Duodenal mucosa (tissue), 2 donors: ENCODE measurements around the gene CRYZL1.

Source experiments
- H3K27ac ChIP-seq: one replicate; pipeline ENCODE4 v1.7.0; 2013; ENCODE audit warnings: low read depth, low read length
- H3K27me3 ChIP-seq, 2 donors: one replicate each; pipeline ENCODE4 v1.7.0; 2013; ENCODE audit warnings: low read length in 2 of 2, control low read depth in 1 of 2; ENCODE audit not compliant: insufficient read depth in 2 of 2, control insufficient read depth in 1 of 2
- H3K36me3 ChIP-seq, 2 donors: one replicate each; pipeline ENCODE4 v1.7.0; 2013; ENCODE audit warnings: low read length in 2 of 2, control low read depth in 1 of 2; ENCODE audit not compliant: insufficient read depth in 2 of 2, control insufficient read depth in 1 of 2
- H3K4me1 ChIP-seq, 2 donors: one replicate each; pipeline ENCODE4 v1.7.0; 2013; ENCODE audit warnings: low read length in 2 of 2, control low read depth in 1 of 2; ENCODE audit not compliant: insufficient read depth in 2 of 2, control insufficient read depth in 1 of 2
- H3K4me3 ChIP-seq, 2 donors: one replicate each; pipeline ENCODE4 v1.7.0; 2013; ENCODE audit warnings: low read length in 2 of 2, low read depth in 1 of 2
- H3K9ac ChIP-seq, 2 donors: one replicate each; pipeline ENCODE4 v1.7.0; 2013; ENCODE audit warnings: low read length in 2 of 2, low read depth in 1 of 2
- H3K9me3 ChIP-seq, 2 donors: one replicate each; pipeline ENCODE4 v1.7.0; 2013; ENCODE audit warnings: low read length in 2 of 2, control low read depth in 1 of 2; ENCODE audit not compliant: control insufficient read depth in 1 of 2

Gene CRYZL1

DNA sequence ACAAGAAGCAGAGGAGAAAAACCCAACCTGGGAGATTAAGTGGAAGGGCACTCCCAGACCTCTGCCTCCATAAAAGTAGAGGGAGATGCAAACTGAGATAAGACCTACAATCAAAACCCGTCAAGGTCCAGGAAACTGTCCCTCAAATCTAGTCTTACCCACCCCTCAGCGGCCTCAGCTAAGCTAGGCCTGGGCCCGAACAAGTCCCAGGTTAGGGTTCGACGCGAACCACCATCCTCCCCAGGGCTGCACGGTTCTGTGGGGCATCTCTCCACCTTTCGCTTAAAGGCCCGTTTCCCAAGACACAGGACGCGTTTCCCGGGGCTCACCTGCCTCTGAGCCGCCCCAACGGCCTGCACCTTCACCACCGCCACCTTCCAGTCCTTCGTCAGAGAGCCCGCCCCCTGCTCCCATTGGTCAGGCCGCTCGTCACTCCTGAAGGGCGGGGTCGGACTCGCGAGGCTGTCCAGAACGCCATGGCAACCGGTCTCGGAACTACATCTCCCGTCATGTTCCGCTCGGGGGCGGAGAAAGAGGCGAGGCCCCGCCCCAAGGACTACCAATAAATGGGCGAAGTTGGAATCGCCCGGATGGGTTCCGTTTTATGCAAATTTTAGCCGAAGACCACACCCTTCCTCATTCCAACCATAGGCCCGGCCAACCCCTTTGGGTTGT, at the start of gene CRYZL1:
Gene CRYZL1, minus strand, starts transcription at position 390 of the 675 bp plus-strand sequence. CDS start 10,190 bp downstream, outside the sequence.
- peak within 1 kb of the TSS; percentile 85 for H3K27ac ChIP-seq
- no peaks in the 10 kb centered on the region for H3K9me3 ChIP-seq
- H3K4me1 ChIP-seq, result peaks cover 22 to 26% of the 10 kb centered on the region in 2 donors

DNA sequence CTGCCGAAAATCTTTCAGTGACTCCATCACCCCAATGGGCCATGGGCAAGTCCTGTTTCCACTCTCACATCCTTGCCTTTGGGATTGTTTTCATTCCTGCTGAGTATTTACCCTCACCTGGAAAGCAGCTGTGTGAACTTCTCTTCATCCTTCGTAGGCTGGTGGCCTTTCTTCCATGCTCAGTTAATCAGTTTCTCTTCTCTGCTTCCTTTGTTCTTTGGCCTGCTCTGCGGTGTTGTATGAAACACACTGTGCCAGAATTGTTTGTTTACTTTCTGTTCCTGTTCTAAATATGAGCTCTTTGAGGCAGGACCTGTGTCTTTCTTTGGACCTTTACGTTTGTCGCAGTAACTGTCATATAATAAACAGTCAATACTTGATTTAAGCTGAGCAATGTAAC, 49.3 kb upstream of the CRYZL1 start:
- Histone ChIP-seq H3K36me3 (no peaks in the 10 kb centered on the region), H3K4me1 (peaks cover 0 to 3% of the 10 kb centered on the region in 2 donors), H3K27me3 (no peaks in the 10 kb centered on the region), H3K4me3 (no peak overlapping the region), H3K9me3 (no peaks in the 10 kb centered on the region), H3K9ac (no peak overlapping the region), H3K27ac (no peak overlapping the region)

More for the DNA sequence above, at the start of gene CRYZL1:
- Histone ChIP-seq H3K27me3 (no peaks in the 10 kb centered on the region), H3K36me3 (no peaks in the 10 kb centered on the region), H3K4me3 (peak within 1 kb of the TSS; percentile 90 to 98), H3K9ac (peak within 1 kb of the TSS; percentile 82 to 99)

DNA sequence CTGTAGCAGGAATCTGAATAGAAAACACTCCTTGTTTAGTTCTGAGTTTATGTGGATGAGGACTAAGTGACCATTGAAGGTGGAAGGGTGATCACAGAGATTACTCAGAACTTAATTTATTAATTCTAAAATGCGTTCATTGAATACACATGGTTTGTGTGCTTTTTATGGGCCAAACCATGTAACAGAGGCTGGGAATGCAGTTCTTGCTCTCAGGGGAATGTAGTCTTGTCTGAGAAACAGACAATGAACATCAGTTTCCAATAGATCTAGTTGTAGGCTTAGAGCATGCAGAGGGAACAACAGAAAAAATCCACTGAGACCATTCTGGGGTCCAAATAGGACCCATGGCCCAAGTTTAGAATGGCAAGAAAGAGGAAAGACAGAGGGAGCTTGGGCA, 46.8 kb upstream of the CRYZL1 start:
- no peaks in the 10 kb centered on the region for H3K9me3 ChIP-seq
- peaks cover 5 to 21% of the 10 kb centered on the region in 2 donors for H3K4me1 ChIP-seq
- no peaks in the 10 kb centered on the region for H3K27me3 ChIP-seq
- no peak overlapping the region for H3K27ac ChIP-seq
- no peaks in the 10 kb centered on the region for H3K36me3 ChIP-seq
- no peak overlapping the region for H3K9ac ChIP-seq
- H3K4me3 ChIP-seq, result no peak overlapping the region

DNA sequence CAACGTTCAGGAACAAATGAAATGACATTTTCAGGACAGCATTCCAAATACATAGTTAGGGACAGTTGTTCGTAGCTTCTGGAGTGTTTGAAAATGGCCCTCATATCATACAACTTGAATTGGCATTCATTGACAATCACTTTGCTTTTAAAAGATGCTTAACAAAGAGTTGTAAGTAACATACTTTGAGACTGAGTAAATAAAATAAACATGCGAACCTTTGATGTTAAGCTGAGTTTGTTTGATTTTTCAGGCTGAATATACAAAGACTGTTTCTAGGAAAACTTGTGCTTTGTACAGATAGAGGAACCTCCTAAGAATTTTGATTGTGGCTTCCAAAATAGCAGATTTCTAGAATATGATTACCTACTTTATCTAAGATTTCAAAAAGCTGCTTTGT, 46.1 kb upstream of the CRYZL1 start:
- Histone ChIP-seq H3K27me3 (no peaks in the 10 kb centered on the region), H3K4me3 (no peak overlapping the region), H3K27ac (no peak overlapping the region), H3K4me1 (peaks cover 5 to 21% of the 10 kb centered on the region in 2 donors), H3K9me3 (no peaks in the 10 kb centered on the region), H3K36me3 (no peaks in the 10 kb centered on the region), H3K9ac (no peak overlapping the region)

DNA sequence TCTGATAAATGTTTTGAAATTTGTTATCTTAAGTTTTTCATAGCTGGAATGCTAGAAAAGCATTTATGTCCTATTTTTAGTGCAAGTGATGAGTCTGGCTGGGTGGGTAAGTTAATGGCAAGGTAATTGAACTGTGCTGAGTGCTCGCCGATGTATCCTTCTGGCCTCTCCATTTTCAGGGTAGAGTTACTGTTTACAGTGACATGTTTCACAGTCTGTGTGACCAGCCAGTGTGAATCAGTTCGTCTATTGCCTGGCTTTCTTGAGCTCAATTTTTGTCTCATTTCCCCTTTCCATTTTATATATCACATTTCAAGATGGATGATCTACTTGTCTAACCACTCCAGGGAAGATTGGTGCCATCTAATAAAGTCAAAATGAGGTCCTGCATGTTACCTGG, 44.8 kb upstream of the CRYZL1 start:
- H3K9ac ChIP-seq, result no peak overlapping the region
- H3K27ac ChIP-seq, result no peak overlapping the region
- no peaks in the 10 kb centered on the region for H3K27me3 ChIP-seq
- no peaks in the 10 kb centered on the region for H3K36me3 ChIP-seq
- peaks cover 5 to 21% of the 10 kb centered on the region in 2 donors for H3K4me1 ChIP-seq
- no peak overlapping the region for H3K4me3 ChIP-seq
- no peaks in the 10 kb centered on the region for H3K9me3 ChIP-seq

DNA sequence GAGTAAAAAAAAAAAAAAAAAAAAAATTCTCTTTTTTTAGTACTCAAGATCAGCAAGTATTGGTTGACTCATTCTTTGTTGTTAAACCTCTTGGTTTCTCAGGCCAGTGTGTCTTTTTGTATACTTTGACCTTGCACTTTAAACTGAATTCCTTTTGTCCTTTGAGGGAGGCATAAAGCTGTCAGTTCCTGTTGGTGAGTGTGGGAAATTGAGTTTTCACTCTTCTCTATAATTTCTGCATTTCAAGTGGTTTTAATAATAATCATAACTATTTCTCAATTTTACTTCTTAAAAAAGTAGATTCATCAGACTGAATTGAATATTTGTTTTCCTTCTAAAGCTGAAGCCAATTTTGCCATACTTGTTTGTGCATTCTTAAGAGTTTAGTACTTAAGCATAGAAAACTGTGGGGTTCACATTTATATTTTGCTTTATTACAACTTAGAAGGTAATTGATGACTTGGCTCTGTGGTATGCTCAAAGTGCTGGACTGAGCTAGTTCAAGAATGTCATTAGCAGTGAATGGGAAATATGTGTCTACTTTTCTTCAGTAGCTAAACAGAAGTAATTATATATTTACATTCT, 44.2 kb upstream of the CRYZL1 start:
- H3K4me1 ChIP-seq, result peaks cover 5 to 21% of the 10 kb centered on the region in 2 donors
- no peak overlapping the region for H3K27ac ChIP-seq
- H3K9me3 ChIP-seq, result no peaks in the 10 kb centered on the region
- H3K4me3 ChIP-seq, result no peak overlapping the region
- H3K36me3 ChIP-seq, result no peaks in the 10 kb centered on the region
- H3K9ac ChIP-seq, result no peak overlapping the region
- H3K27me3 ChIP-seq, result no peaks in the 10 kb centered on the region

GRCh38 chr21:33684923-33685560, 43.5 kb upstream of the CRYZL1 start:
- Histone ChIP-seq H3K27ac (no peak overlapping the region), H3K4me1 (peaks cover 5 to 21% of the 10 kb centered on the region in 2 donors), H3K27me3 (no peaks in the 10 kb centered on the region), H3K4me3 (no peak overlapping the region), H3K9me3 (no peaks in the 10 kb centered on the region), H3K36me3 (no peaks in the 10 kb centered on the region), H3K9ac (no peak overlapping the region)

GRCh38 chr21:33684068-33684467, 42.5 kb upstream of the CRYZL1 start:
- no peaks in the 10 kb centered on the region for H3K36me3 ChIP-seq
- no peak overlapping the region for H3K27ac ChIP-seq
- no peak overlapping the region for H3K4me3 ChIP-seq
- H3K9ac ChIP-seq, result no peak overlapping the region
- peaks cover 5 to 21% of the 10 kb centered on the region in 2 donors for H3K4me1 ChIP-seq
- no peaks in the 10 kb centered on the region for H3K27me3 ChIP-seq
- no peaks in the 10 kb centered on the region for H3K9me3 ChIP-seq

DNA sequence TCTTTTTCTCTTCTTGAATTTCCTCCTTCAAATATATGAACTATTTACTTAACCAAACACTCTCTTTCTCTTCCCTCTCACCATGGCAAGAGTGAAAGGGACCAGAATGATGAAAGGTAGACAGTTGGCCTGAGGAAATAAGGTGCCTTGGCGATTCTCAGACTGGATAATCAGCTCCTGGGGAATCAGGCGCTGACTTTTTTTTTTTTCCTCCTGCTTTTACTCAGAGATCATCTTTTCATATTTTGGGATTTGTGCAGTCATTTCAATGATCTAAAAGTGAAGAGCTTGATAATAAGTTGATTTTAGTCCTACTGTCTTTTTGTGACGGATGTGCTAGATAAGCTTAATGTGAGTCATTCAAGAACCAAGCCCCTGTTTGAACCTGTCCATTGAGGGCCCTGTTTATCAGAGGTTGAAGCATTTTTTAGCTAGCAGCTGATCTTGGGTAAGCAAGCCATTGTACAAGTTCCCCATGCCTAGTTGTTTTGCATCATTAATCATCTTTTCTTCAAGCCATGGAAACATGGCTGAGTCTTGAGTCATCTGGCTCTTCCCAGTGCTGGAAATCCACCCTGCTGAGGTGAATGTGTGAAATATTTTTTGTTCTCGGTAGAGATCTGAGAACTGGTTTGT, 41.6 kb upstream of the CRYZL1 start:
- Histone ChIP-seq H3K27ac (no peak overlapping the region), H3K4me3 (no peak overlapping the region), H3K9me3 (no peaks in the 10 kb centered on the region), H3K9ac (no peak overlapping the region), H3K36me3 (no peaks in the 10 kb centered on the region), H3K27me3 (no peaks in the 10 kb centered on the region), H3K4me1 (peaks cover 5 to 21% of the 10 kb centered on the region in 2 donors)

GRCh38 chr21:33680870-33681269, 39.3 kb upstream of the CRYZL1 start:
- Histone ChIP-seq H3K4me1 (peaks cover 5 to 18% of the 10 kb centered on the region in 2 donors), H3K27me3 (no peaks in the 10 kb centered on the region), H3K4me3 (no peak overlapping the region), H3K9me3 (no peaks in the 10 kb centered on the region), H3K27ac (no peak overlapping the region), H3K9ac (no peak overlapping the region), H3K36me3 (no peaks in the 10 kb centered on the region)
